22Rv1 (cell line): ENCODE results near the gene ABHD18.

ENCODE experiments used
- CTCF ChIP-seq: fragments of 450-650 bp; IDR thresholded peaks from 2 replicates; pipeline ENCODE4 v1.5.1; 2017; ENCODE audit warnings: mild to moderate bottlenecking
- ZFX ChIP-seq: fragments of 450-650 bp; IDR thresholded peaks from 2 replicates; pipeline ENCODE4 v1.6.1; 2017; ENCODE audit warnings: antibody characterized with exemption, borderline replicate concordance

GRCh38 chr4:127922226-127922625 lies 43.0 kb upstream of the ABHD18 start:
- TF ChIP-seq CTCF: no peak
- TF ChIP-seq ZFX: no peak
